Measurements from ENCODE around the gene KIF4A. TPM values are rescaled to one million over a fixed set of nuclear protein-coding genes. Genes with fewer than 3 reads are reported as not detected.

KIF4A gene
- total and polyA plus RNA-seq, 2 of the 4 experiments (the other 2 are of a cell fraction), result 10.0 to 19.0 TPM

DNA sequence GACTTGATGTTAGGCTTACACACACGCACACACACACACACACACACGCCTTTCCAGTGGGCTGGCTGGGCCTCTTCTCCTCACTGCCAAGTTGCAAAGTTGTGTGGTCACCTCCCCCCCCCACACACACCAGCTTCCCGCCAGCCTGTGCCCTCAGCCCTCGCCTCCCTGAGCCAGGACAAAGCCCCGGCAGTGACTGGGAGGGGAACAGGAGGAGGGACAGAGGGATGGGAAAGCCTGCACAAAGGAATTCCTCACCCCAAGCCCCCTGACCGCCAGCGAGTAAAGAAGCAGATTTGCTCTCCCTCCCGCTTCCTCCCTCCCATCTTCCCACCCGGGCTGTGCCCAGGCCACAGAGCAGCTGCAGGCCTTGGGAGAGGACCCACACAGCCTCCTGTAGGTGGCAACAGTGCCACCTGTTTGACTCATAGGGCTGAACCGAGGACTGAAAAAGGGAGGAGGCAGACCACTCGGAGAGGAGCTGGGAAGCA, 133.0 kb downstream of the KIF4A start, which contains the start of gene GDPD2:
TSS of gene GDPD2 (plus strand) at position 464 of the 491 bp plus-strand sequence. CDS start 1,671 bp downstream, outside the sequence.
- Histone ChIP-seq H3K9ac (ENCODE audit: low read depth, low read length) (no peak within 1 kb of the TSS), H4K5ac (ENCODE audit: low read depth, low read length) (no peak within 1 kb of the TSS), H2BK5ac (ENCODE audit: low read depth, low read length, poor library complexity, severe bottlenecking) (no peak within 1 kb of the TSS), H3K4ac (ENCODE audit: low read depth, low read length) (no peak within 1 kb of the TSS), H3K23ac (ENCODE audit: low read depth, low read length) (no peak within 1 kb of the TSS), H3K27me3 (ENCODE audit: control insufficient read depth, insufficient read depth, low read length) (peaks cover 8% of the 10 kb centered on the region), H4K91ac (ENCODE audit: insufficient read depth, low read depth, low read length) (no peak within 1 kb of the TSS), H4K20me1 (ENCODE audit: insufficient read depth, low read length) (no peaks in the 10 kb centered on the region), H2AK5ac (ENCODE audit: low read depth, low read length) (no peak within 1 kb of the TSS), H3K4me3 (ENCODE audit: insufficient read depth, low read depth, low read length) (no peak within 1 kb of the TSS), H3K4me1 (ENCODE audit: control insufficient read depth, insufficient read depth, low read length) (no peaks in the 10 kb centered on the region), H2AK9ac (replicated peaks; ENCODE audit: low read depth, low read length, poor library complexity) (peak within 1 kb of the TSS; percentile 59), H3K56ac (ENCODE audit: extremely low read depth, insufficient read depth, low read length) (no peak within 1 kb of the TSS), H3K14ac (replicated peaks; ENCODE audit: low read depth, low read length) (no peak within 1 kb of the TSS), H3K27ac (ENCODE audit: insufficient read depth, low read length) (no peak within 1 kb of the TSS), H2BK15ac (ENCODE audit: low read depth, low read length) (no peak within 1 kb of the TSS), H3K79me1 (ENCODE audit: low read depth in 1 of 2, low read length in 2 of 2) (no peaks in the 10 kb centered on the region), H2AFZ (replicated peaks; ENCODE audit: low read length, poor library complexity) (peak within 1 kb of the TSS; percentile 49), H3K36me3 (ENCODE audit: control insufficient read depth, insufficient read depth, low read length) (peaks cover 3% of the 10 kb centered on the region; the same call in 1 of the 2 replicates), H4K8ac (ENCODE audit: low read depth in 2 of 2, low read length in 2 of 2) (no peak within 1 kb of the TSS), H3K9me1 (ENCODE audit: insufficient read depth, low read length) (no peaks in the 10 kb centered on the region), H3K9me3 (ENCODE audit: control insufficient read depth, insufficient read depth, low read length) (no peaks in the 10 kb centered on the region), H3K18ac (ENCODE audit: low read depth, low read length) (no peak within 1 kb of the TSS), H2BK20ac (ENCODE audit: low read depth, low read length) (no peak within 1 kb of the TSS), H3K4me2 (ENCODE audit: low read depth, low read length) (no peak within 1 kb of the TSS), H2BK120ac (ENCODE audit: low read depth, low read length) (no peak within 1 kb of the TSS)
- in situ Hi-C loops (cut with MboI; ENCODE audit: low sequenced_read_pairs), result no loop called here
- CTCF ChIA-PET, result interaction anchor here (0.6 kb wide), 1 partner anchor 452 kb away, joined by 3 read pairs; no protein-coding TSS in a partner anchor
- TF ChIP-seq, protein P1, sequence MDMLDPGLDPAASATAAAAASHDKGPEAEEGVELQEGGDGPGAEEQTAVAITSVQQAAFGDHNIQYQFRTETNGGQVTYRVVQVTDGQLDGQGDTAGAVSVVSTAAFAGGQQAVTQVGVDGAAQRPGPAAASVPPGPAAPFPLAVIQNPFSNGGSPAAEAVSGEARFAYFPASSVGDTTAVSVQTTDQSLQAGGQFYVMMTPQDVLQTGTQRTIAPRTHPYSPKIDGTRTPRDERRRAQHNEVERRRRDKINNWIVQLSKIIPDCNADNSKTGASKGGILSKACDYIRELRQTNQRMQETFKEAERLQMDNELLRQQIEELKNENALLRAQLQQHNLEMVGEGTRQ (IDR thresholded peaks at IDR 0.05; ENCODE audit: low read depth, low read length), result no peak
- ATAC-seq (ENCODE audit: low read depth) (peak; percentile 51), DNase-seq (peak; percentile 26)
- intact Hi-C loops (cut with micrococcal nuclease), result no loop called here
- no TSS peak for BruUV-seq (replicated peaks)
- POLR2A ChIA-PET (ENCODE audit: unreplicated experiment), result no interaction called here
- WGBS, 2 experiments (ENCODE audit: extremely low coverage in 2 of 2, insufficient read length in 1 of 2), result 50% methylated on average over 2 of the region's 11 CpGs; no CpG with 5 or more reads in 1 of the 2 experiments
- dilution Hi-C loops (cut with HindIII; ENCODE audit: low sequenced_read_pairs, unreplicated experiment), result no loop called here
